MM.1S (cell line): ENCODE results near the gene LRIT1.

Source experiments
- DNase-seq: peaks from one replicate; pipeline ENCODE4 v3.0.0-alpha.2; 2015
- H2AFZ ChIP-seq: fragments of 300-600 bp; sonication (generic); 2 replicates; pipeline ENCODE4 v1.6.0; 2016; ENCODE audit warnings: antibody characterized with exemption, low read length
- H3F3A ChIP-seq: fragments of 300-600 bp; sonication (generic); 2 replicates; pipeline ENCODE4 v1.6.1; 2016; ENCODE audit warnings: mild to moderate bottlenecking, antibody characterized with exemption, low read length, moderate library complexity, mixed read lengths; ENCODE audit not compliant: insufficient read depth
- H3K27ac ChIP-seq: fragments of 300-600 bp; sonication (generic); 2 replicates; pipeline ENCODE4 v1.5.1; 2016; ENCODE audit warnings: mild to moderate bottlenecking, low read length
- H3K27me3 ChIP-seq: fragments of 300-600 bp; sonication (generic); replicated peaks from 2 replicates; pipeline ENCODE4 v1.6.0; 2016; ENCODE audit warnings: low read length; ENCODE audit not compliant: insufficient read depth
- H3K36me3 ChIP-seq: fragments of 300-600 bp; sonication (generic); replicated peaks from 2 replicates; pipeline ENCODE4 v1.6.1; 2016; ENCODE audit warnings: mild to moderate bottlenecking, low read length, mixed read lengths; ENCODE audit not compliant: insufficient read depth
- H3K4me1 ChIP-seq: fragments of 300-600 bp; sonication (generic); 2 replicates; pipeline ENCODE4 v1.6.1; 2016; ENCODE audit warnings: low read length, mixed read lengths
- H3K4me2 ChIP-seq: fragments of 300-600 bp; sonication (generic); 2 replicates; pipeline ENCODE4 v1.6.0; 2016; ENCODE audit warnings: low read depth, low read length
- H3K4me3 ChIP-seq: fragments of 300-600 bp; sonication (generic); 2 replicates; pipeline ENCODE4 v1.5.1; 2016; ENCODE audit warnings: low read length, mixed read lengths
- H3K79me2 ChIP-seq: fragments of 300-600 bp; sonication (generic); 2 replicates; pipeline ENCODE4 v1.6.1; 2016; ENCODE audit warnings: mixed run types, low read length, mixed read lengths
- H3K9ac ChIP-seq: fragments of 300-600 bp; sonication (generic); 2 replicates; pipeline ENCODE4 v1.6.1; 2016; ENCODE audit warnings: low read length, mixed read lengths
- H3K9me2 ChIP-seq: fragments of 300-600 bp; sonication (generic); replicated peaks from 2 replicates; pipeline ENCODE4 v1.6.1; 2016; ENCODE audit warnings: mild to moderate bottlenecking, low read length, mixed read lengths; ENCODE audit not compliant: insufficient read depth
- H3K9me3 ChIP-seq: fragments of 300-600 bp; sonication (generic); replicated peaks from 2 replicates; pipeline ENCODE4 v1.6.1; 2016; ENCODE audit warnings: mild to moderate bottlenecking, low read length, mixed read lengths; ENCODE audit not compliant: insufficient read depth
- H4K20me1 ChIP-seq: fragments of 300-600 bp; sonication (generic); 2 replicates; pipeline ENCODE4 v1.6.1; 2016; ENCODE audit warnings: mild to moderate bottlenecking, low read length, moderate library complexity, mixed read lengths; ENCODE audit not compliant: insufficient read depth
- CTCF ChIP-seq: fragments of 300-600 bp; sonication (generic); IDR thresholded peaks from 2 replicates; pipeline ENCODE4 v1.5.1; 2016; ENCODE audit warnings: antibody characterized with exemption, low read length, mixed read lengths
- EZH2 ChIP-seq: fragments of 300-600 bp; sonication (generic); optimal IDR thresholded peaks from 2 replicates; pipeline ENCODE3; 2017; ENCODE audit warnings: low read depth, mild to moderate bottlenecking, antibody characterized with exemption, low read length, mixed read lengths
- EZH2phosphoT487 ChIP-seq: fragments of 300-600 bp; sonication (generic); IDR thresholded peaks from 2 replicates; pipeline ENCODE4 v1.6.1; 2018; ENCODE audit warnings: antibody characterized with exemption, low read length

Gene LRIT1

GRCh38 chr10:84232376-84232775 is 9.0 kb downstream of the LRIT1 start:
- Histone ChIP-seq H3K36me3 (no peaks in the 10 kb centered on the region), H3K27ac (no peak overlapping the region), H3K4me2 (no peak overlapping the region), H3K9ac (no peak overlapping the region), H3K9me3 (no peaks in the 10 kb centered on the region), H3K4me3 (no peak overlapping the region), H3K4me1 (no peaks in the 10 kb centered on the region), H3K27me3 (no peaks in the 10 kb centered on the region), H2AFZ (no peak overlapping the region), H4K20me1 (no peaks in the 10 kb centered on the region), H3K9me2 (no peaks in the 10 kb centered on the region), H3F3A (no peaks in the 10 kb centered on the region), H3K79me2 (no peaks in the 10 kb centered on the region)
- DNase-seq = no peak
- TF ChIP-seq EZH2phosphoT487 (no peak), EZH2 (no peak), CTCF (no peak)

DNA sequence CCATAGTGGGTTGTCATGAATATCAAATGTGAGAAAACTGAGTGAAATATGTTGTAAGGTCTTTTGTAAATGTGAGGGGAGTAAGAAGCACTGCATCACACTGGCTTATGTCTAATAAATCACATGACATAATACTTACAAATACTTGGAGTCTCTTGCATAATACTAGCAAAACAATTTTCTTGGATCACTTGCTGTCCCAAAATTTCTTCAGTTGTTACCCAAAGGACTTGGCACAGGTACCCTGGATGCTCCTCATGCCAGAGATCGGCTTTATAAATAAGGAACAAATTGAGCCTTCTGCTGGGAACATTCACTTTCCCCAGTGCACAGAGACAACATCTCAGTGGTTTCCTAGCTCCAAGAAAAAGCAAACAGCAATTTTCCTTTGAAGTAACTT is 11.0 kb downstream of the LRIT1 start:
- Histone ChIP-seq H3K4me3 (no peak overlapping the region), H2AFZ (no peak overlapping the region), H3K4me1 (no peaks in the 10 kb centered on the region)

DNA sequence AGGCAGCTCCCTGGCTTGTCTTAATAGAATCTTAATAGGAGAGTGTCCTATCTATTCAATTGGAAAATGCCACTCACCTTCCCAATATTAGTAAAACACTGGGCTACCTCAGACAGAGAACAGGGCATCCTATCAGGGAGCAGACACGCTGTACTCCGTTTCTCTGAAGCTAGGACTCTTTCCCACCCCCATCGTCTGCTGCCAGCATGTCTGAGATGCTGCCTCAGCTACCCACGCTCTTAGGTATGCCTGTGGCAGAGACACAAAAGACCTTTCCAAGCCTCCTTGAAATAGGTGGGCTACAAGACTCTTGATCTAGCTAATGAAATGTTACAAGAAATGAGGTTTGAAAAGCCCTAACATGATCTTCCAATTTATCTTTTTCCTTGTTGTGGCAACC is 13.5 kb downstream of the LRIT1 start:
- Histone ChIP-seq H3K36me3 (no peaks in the 10 kb centered on the region), H3K4me3 (no peak overlapping the region), H3K27me3 (no peaks in the 10 kb centered on the region), H3F3A (no peaks in the 10 kb centered on the region), H3K79me2 (no peaks in the 10 kb centered on the region), H3K27ac (no peak overlapping the region), H3K9me2 (no peaks in the 10 kb centered on the region), H3K4me2 (no peak overlapping the region), H2AFZ (no peak overlapping the region), H4K20me1 (no peaks in the 10 kb centered on the region), H3K4me1 (no peaks in the 10 kb centered on the region), H3K9ac (no peak overlapping the region), H3K9me3 (no peaks in the 10 kb centered on the region)
- DNase-seq = no peak
- TF ChIP-seq EZH2 (no peak), CTCF (no peak), EZH2phosphoT487 (no peak)

More for the DNA sequence above, 11.0 kb downstream of the LRIT1 start:
- Histone ChIP-seq H3K9me3 (no peaks in the 10 kb centered on the region), H4K20me1 (no peaks in the 10 kb centered on the region), H3K9me2 (no peaks in the 10 kb centered on the region), H3K36me3 (no peaks in the 10 kb centered on the region), H3K9ac (no peak overlapping the region), H3F3A (no peaks in the 10 kb centered on the region), H3K79me2 (no peaks in the 10 kb centered on the region), H3K27ac (no peak overlapping the region), H3K4me2 (no peak overlapping the region), H3K27me3 (no peaks in the 10 kb centered on the region)
- no peak for DNase-seq
- TF ChIP-seq CTCF (no peak), EZH2phosphoT487 (no peak)

DNA sequence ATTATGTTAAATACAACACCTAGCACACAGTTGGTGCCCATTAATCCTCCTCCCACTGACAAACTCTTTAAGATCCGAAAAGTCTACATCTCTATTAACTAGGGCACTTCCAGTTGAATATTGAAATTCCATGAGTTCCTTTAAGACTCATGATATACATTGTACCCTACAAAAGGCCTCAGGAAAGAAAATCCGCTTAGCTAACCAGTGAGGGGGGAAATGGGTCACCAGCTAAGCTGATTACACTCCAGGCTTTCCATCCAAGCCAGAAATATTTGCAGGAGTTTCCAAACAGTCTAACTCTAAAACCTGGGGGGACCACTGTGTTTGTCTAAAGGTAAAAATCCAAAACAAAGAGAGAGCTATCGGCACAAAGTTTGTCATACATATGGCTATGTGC is 14.7 kb downstream of the LRIT1 start:
- Histone ChIP-seq H2AFZ (no peak overlapping the region), H3K27ac (no peak overlapping the region), H3K9me2 (no peaks in the 10 kb centered on the region), H3K9ac (no peak overlapping the region), H3K4me2 (no peak overlapping the region), H3K9me3 (no peaks in the 10 kb centered on the region), H3K36me3 (no peaks in the 10 kb centered on the region), H3K4me1 (no peaks in the 10 kb centered on the region), H4K20me1 (no peaks in the 10 kb centered on the region), H3K79me2 (no peaks in the 10 kb centered on the region), H3F3A (no peaks in the 10 kb centered on the region), H3K4me3 (no peak overlapping the region), H3K27me3 (no peaks in the 10 kb centered on the region)
- TF ChIP-seq EZH2 (no peak), CTCF (no peak), EZH2phosphoT487 (no peak)
- DNase-seq = no peak
